ENCODE results near the gene CD47. TPM values are rescaled to one million over a fixed set of nuclear protein-coding genes. Genes with fewer than 3 reads are reported as not detected.

The CD47 gene
- total RNA-seq, 1 donor from 2014 or later = 34.4 TPM

- peak overlapping the region; percentile 61 for H3K27ac ChIP-seq (ENCODE audit: low read depth, low read length)
- peak; percentile 53 for TF ChIP-seq EZH2 (IDR thresholded peaks at IDR 0.05; ENCODE audit: insufficient read depth, low read length)
- TF ChIP-seq, protein P1, sequence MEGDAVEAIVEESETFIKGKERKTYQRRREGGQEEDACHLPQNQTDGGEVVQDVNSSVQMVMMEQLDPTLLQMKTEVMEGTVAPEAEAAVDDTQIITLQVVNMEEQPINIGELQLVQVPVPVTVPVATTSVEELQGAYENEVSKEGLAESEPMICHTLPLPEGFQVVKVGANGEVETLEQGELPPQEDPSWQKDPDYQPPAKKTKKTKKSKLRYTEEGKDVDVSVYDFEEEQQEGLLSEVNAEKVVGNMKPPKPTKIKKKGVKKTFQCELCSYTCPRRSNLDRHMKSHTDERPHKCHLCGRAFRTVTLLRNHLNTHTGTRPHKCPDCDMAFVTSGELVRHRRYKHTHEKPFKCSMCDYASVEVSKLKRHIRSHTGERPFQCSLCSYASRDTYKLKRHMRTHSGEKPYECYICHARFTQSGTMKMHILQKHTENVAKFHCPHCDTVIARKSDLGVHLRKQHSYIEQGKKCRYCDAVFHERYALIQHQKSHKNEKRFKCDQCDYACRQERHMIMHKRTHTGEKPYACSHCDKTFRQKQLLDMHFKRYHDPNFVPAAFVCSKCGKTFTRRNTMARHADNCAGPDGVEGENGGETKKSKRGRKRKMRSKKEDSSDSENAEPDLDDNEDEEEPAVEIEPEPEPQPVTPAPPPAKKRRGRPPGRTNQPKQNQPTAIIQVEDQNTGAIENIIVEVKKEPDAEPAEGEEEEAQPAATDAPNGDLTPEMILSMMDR (IDR thresholded peaks at IDR 0.05; ENCODE audit: insufficient read depth, low read depth, low read length) = no peak
Measured at GRCh38 chr3:108091498-108092250, 843 bp upstream of the CD47 start.

DNA sequence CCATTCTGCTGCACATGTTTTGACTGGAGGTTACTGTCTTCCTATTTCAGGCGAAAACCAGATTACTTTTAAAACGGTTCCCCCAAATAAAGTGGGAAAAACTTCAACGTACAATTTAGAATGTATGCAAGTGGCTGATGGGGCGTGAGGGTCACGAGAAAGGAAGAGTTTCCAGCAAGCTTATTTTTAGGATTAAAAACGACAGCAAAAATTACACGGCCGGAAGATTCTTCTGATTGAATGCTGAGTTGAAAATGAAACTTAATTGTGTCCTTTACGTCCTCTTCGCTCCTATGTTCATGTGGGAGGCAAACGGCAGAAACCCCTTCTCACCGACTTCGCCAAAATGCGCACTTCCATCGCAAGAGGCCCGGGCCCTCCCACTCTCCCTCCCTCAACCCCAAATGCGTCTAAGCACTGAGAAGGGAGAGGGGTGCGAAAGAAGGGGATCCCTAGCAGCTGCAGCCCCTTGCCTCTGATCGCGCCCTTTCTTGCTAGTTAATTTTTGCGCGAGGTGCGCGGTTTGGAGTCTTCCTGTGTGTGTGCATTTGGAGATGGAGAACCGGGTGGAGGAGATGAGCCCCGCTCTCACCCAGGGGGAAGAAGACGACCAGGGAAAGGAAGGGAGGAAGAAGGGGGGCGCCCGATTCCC, 656 bp downstream of the CD47 start:
- TF ChIP-seq EZH2 (IDR thresholded peaks at IDR 0.05; ENCODE audit: insufficient read depth, low read length) = no peak
- TF ChIP-seq, protein P1 (IDR thresholded peaks at IDR 0.05; ENCODE audit: insufficient read depth, low read depth, low read length) = no peak
- Histone ChIP-seq H3K9ac (ENCODE audit: low read length) (peak overlapping the region; percentile 82), H2AFZ (ENCODE audit: low read depth, low read length) (peak overlapping the region; percentile 89), H4K20me1 (ENCODE audit: insufficient read depth, low read length) (no peaks in the 10 kb centered on the region), H3K79me2 (ENCODE audit: insufficient read depth, low read length) (peaks cover 41% of the 10 kb centered on the region), H3K4me1 (ENCODE audit: insufficient read depth, low read length) (peaks cover 14% of the 10 kb centered on the region), H3K36me3 (ENCODE audit: insufficient read depth, low read length) (peaks cover 3% of the 10 kb centered on the region), H3K4me2 (ENCODE audit: low read length) (peak overlapping the region; percentile 92), H3K9me3 (ENCODE audit: insufficient read depth, low read depth, low read length) (no peaks in the 10 kb centered on the region), H3K27ac (ENCODE audit: low read depth, low read length) (peak overlapping the region; percentile 65), H3K27me3 (ENCODE audit: insufficient read depth, low read length) (peaks cover 2% of the 10 kb centered on the region), H3K4me3 (ENCODE audit: insufficient read depth, low read depth, low read length) (peak overlapping the region; percentile 81)
- FAIRE-seq (no peak), DNase-seq (ENCODE audit: low read depth) (peak; percentile 39)
- Mint-ChIP-seq H3K36me3 (ENCODE audit: low read depth, unreplicated experiment) (no peaks in the 10 kb centered on the region), H3K27me3 (ENCODE audit: low read depth, unreplicated experiment) (peaks cover 14% of the 10 kb centered on the region), H3K4me3 (ENCODE audit: unreplicated experiment) (peak overlapping the region; percentile 92), H3K9me3 (ENCODE audit: unreplicated experiment) (no peaks in the 10 kb centered on the region), H3K27ac (ENCODE audit: unreplicated experiment) (no peak overlapping the region), H3K4me1 (ENCODE audit: low read depth, unreplicated experiment) (peaks cover 2% of the 10 kb centered on the region)

More at GRCh38 chr3:108091498-108092250, 843 bp upstream of the CD47 start:
- no peak overlapping the region for H3K27ac Mint-ChIP-seq (ENCODE audit: unreplicated experiment)
- no peak for FAIRE-seq
- H4K20me1 ChIP-seq (ENCODE audit: insufficient read depth, low read length) = no peaks in the 10 kb centered on the region
- H3K4me3 Mint-ChIP-seq (ENCODE audit: unreplicated experiment) = peak overlapping the region; percentile 81
- peaks cover 24% of the 10 kb centered on the region for H3K27me3 Mint-ChIP-seq (ENCODE audit: low read depth, unreplicated experiment)
- H3K4me3 ChIP-seq (ENCODE audit: insufficient read depth, low read depth, low read length) = peak overlapping the region; percentile 81
- peaks cover 2% of the 10 kb centered on the region for H3K27me3 ChIP-seq (ENCODE audit: insufficient read depth, low read length)
- H3K4me2 ChIP-seq (ENCODE audit: low read length) = peak overlapping the region; percentile 92
- H3K9ac ChIP-seq (ENCODE audit: low read length) = peak overlapping the region; percentile 82
- no peaks in the 10 kb centered on the region for H3K36me3 ChIP-seq (ENCODE audit: insufficient read depth, low read length)
- no peaks in the 10 kb centered on the region for H3K9me3 ChIP-seq (ENCODE audit: insufficient read depth, low read depth, low read length)
- H3K9me3 Mint-ChIP-seq (ENCODE audit: unreplicated experiment) = no peaks in the 10 kb centered on the region
- no peaks in the 10 kb centered on the region for H3K36me3 Mint-ChIP-seq (ENCODE audit: low read depth, unreplicated experiment)
- H3K4me1 Mint-ChIP-seq (ENCODE audit: low read depth, unreplicated experiment) = peaks cover 2% of the 10 kb centered on the region
- peaks cover 36% of the 10 kb centered on the region for H3K79me2 ChIP-seq (ENCODE audit: insufficient read depth, low read length)
- H3K4me1 ChIP-seq (ENCODE audit: insufficient read depth, low read length) = peaks cover 14% of the 10 kb centered on the region
- peak overlapping the region; percentile 99 for H2AFZ ChIP-seq (ENCODE audit: low read depth, low read length)
- peak; percentile 16 for DNase-seq (ENCODE audit: low read depth)

All from astrocyte (in vitro differentiated cells and primary cell).